ENCODE data around the gene TNK1.

- TF ChIP-seq POLR2AphosphoS5 (IDR thresholded peaks at IDR 0.05; ENCODE audit: low read depth): no peak
- no peak for TF ChIP-seq CTCF (IDR thresholded peaks at IDR 0.05; ENCODE audit: insufficient read depth, low read length)
- TF ChIP-seq SPI1 (IDR thresholded peaks at IDR 0.05; ENCODE audit: borderline replicate concordance, low read depth): no peak
- no peak for TF ChIP-seq REST (IDR thresholded peaks at IDR 0.05; ENCODE audit: insufficient replicate concordance, low read depth)
Measured at GRCh38 chr17:7405350-7406234, 24.7 kb downstream of the TNK1 start.

All from HL-60 (cell line).